ENCODE results near the gene ZNF385A. TPM values are rescaled to one million over a fixed set of nuclear protein-coding genes. Genes with fewer than 3 reads are reported as not detected.

Gene ZNF385A
- total RNA-seq, 6 donors from 2014 or later: 18.5 to 43.8 (median 23.0) TPM

GRCh38 chr12:54394986-54395385 is 10.5 kb upstream of the ZNF385A start:
- 81 to 87% methylated on average over 1 of the region's 1 CpG for WGBS, 2 donors
- H3K27ac ChIP-seq: no peak overlapping the region
- peaks cover 7 to 27% (median 12%) of the 10 kb centered on the region in 4 donors for H3K4me1 ChIP-seq
- H3K27me3 ChIP-seq: no peaks in the 10 kb centered on the region
- peaks cover 4 to 70% (median 47%) of the 10 kb centered on the region in 4 donors for H3K36me3 ChIP-seq
- TF ChIP-seq EP300 (IDR thresholded peaks at IDR 0.05): no peak
- no peak for TF ChIP-seq POLR2A (IDR thresholded peaks at IDR 0.05)
- TF ChIP-seq CTCF (IDR thresholded peaks at IDR 0.05): no peak
- TF ChIP-seq POLR2AphosphoS5 (IDR thresholded peaks at IDR 0.05): no peak
- no peaks in the 10 kb centered on the region for H3K9me3 ChIP-seq
- no peak for ATAC-seq (ENCODE audit: low FRiP score in 2 of 2)
- no peak for DNase-seq
- no peak overlapping the region for H3K4me3 ChIP-seq

DNA sequence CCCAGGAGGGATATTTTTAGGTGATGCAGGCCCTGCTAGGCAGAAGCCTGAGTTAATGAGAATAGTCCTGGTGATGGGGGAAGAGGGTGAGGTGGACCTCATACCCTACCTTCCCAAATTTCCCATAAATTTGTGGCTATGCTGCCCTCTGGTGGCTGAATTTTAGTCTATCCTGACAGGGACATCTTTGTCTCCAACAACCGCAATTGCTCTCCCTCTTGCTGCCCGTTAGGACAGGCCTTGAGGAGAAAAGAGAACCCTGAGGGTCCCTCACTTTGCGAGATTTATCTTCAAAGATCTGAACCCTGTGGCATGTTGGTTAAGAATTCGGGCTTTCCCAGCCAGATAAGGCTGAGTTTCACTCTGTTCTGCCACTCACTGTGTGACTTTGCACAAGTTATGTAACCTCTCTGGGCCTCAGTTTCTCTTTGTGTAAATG is 9.8 kb upstream of the ZNF385A start:
- Histone ChIP-seq H3K36me3 (peaks cover 4 to 63% (median 44%) of the 10 kb centered on the region in 4 donors), H3K4me3 (no peak overlapping the region), H3K9me3 (no peaks in the 10 kb centered on the region), H3K27me3 (no peaks in the 10 kb centered on the region), H3K27ac (peak overlapping the region in 2 of 4 donors; percentile 5 to 52), H3K4me1 (peaks cover 7 to 27% (median 12%) of the 10 kb centered on the region in 4 donors)
- peak in 1 of 2 donors; percentile 56 for ATAC-seq (ENCODE audit: low FRiP score in 2 of 2)
- DNase-seq: no peak
- no peak for TF ChIP-seq POLR2AphosphoS5 (IDR thresholded peaks at IDR 0.05)
- TF ChIP-seq CTCF (IDR thresholded peaks at IDR 0.05): peak; percentile 53 to 63 (median 56)
- WGBS, 2 donors: 39 to 54% methylated on average over 4 of the region's 4 CpGs

DNA sequence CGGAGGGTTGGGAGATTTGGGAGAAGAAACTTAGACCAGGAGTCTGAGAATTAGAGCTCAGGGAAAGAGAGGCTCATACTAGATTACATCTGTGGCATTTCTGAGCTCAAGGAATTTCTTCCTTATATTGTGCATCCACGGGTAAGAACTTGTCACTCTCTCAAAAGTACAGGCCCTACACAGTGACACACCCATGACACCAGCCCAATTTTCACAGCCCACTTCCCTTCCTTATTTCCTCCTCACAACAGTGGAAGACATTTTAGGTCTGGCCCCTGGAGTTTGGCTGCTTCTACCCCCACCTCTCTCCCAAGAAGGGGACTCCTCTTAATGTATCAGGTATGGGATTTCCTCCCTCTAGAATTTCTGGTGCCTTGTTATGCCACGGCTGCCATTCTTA is 9.2 kb upstream of the ZNF385A start:
- peaks cover 7 to 27% (median 12%) of the 10 kb centered on the region in 4 donors for H3K4me1 ChIP-seq

DNA sequence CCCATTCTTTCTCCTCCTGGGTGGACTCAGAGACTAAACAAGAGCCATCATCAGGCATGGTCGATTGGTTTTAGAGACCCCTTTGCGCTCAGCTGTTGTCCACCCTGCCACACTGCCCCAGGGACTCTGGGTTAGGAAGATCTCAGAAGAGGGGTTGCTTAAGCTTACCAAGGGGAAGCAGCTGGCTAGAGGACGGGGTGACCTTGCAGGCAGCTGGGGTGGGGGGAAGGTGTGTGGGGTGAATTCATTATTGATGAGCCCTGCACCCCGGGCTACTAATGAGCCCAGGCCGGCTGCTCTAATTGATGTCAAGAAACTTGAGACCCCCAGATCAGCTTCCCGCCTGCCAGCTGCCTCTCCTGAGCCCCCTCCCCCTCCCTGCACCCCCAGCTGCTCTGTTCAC is 8.7 kb upstream of the ZNF385A start:
- ATAC-seq (ENCODE audit: low FRiP score in 2 of 2) (no peak), DNase-seq (no peak)
- H3K9me3 ChIP-seq: no peaks in the 10 kb centered on the region
- H3K27ac ChIP-seq: peak overlapping the region in 1 of 4 donors; percentile 52
- TF ChIP-seq EP300 (IDR thresholded peaks at IDR 0.05) (no peak), CTCF (IDR thresholded peaks at IDR 0.05) (no peak), POLR2AphosphoS5 (IDR thresholded peaks at IDR 0.05) (no peak), POLR2A (IDR thresholded peaks at IDR 0.05) (no peak)
- peaks cover 12 to 27% (median 12%) of the 10 kb centered on the region in 4 donors for H3K4me1 ChIP-seq
- WGBS, 2 donors: 63 to 64% methylated on average over 6 of the region's 6 CpGs
- H3K27me3 ChIP-seq: no peaks in the 10 kb centered on the region
- H3K36me3 ChIP-seq: peaks cover 4 to 52% (median 34%) of the 10 kb centered on the region in 4 donors
- H3K4me3 ChIP-seq: no peak overlapping the region

More for the DNA sequence above, 9.2 kb upstream of the ZNF385A start:
- H3K27ac ChIP-seq: peak overlapping the region in 2 of 4 donors; percentile 5 to 52
- no peak for DNase-seq
- H3K4me3 ChIP-seq: no peak overlapping the region
- TF ChIP-seq POLR2AphosphoS5 (IDR thresholded peaks at IDR 0.05): no peak
- TF ChIP-seq EP300 (IDR thresholded peaks at IDR 0.05): no peak
- TF ChIP-seq CTCF (IDR thresholded peaks at IDR 0.05): no peak
- no peak for TF ChIP-seq POLR2A (IDR thresholded peaks at IDR 0.05)
- no peaks in the 10 kb centered on the region for H3K9me3 ChIP-seq
- H3K36me3 ChIP-seq: peaks cover 4 to 58% (median 39%) of the 10 kb centered on the region in 4 donors
- no peaks in the 10 kb centered on the region for H3K27me3 ChIP-seq
- peak in 1 of 2 donors; percentile 23 for ATAC-seq (ENCODE audit: low FRiP score in 2 of 2)
- WGBS, 2 donors: 50 to 60% methylated on average over 3 of the region's 3 CpGs

Measured in upper lobe of left lung (tissue), 6 donors.